Measurements from ENCODE around the gene SIGLEC1. TPM values are rescaled to one million over a fixed set of nuclear protein-coding genes. Genes with fewer than 3 reads are reported as not detected.

SIGLEC1 gene
- polyA plus RNA-seq, 1 donor from 2014 or later: not detected

Other genes starting within 250 kb of the SIGLEC1 start
- gene ATRN, start 241.6 kb downstream of the SIGLEC1 start, polyA plus RNA-seq: 7.7 TPM
- gene GFRA4, start 49.2 kb downstream of the SIGLEC1 start, polyA plus RNA-seq: not detected
- gene ADAM33, start 30.6 kb downstream of the SIGLEC1 start, polyA plus RNA-seq: not detected
- gene HSPA12B, start 20.1 kb upstream of the SIGLEC1 start, polyA plus RNA-seq: not detected
- 30.0 TPM for gene ADISSP, start 55.2 kb upstream of the SIGLEC1 start, polyA plus RNA-seq
- not detected for gene SPEF1, start 68.8 kb upstream of the SIGLEC1 start, polyA plus RNA-seq
- 1.1 TPM for gene CENPB, start 74.1 kb upstream of the SIGLEC1 start, polyA plus RNA-seq
- gene CDC25B, start 83.7 kb upstream of the SIGLEC1 start, polyA plus RNA-seq: 20.0 TPM
- gene AP5S1, start 107.9 kb upstream of the SIGLEC1 start, polyA plus RNA-seq: 12.8 TPM
- gene MAVS, start 134.2 kb upstream of the SIGLEC1 start, polyA plus RNA-seq: 7.3 TPM
- 55.9 TPM for gene PANK2, start 176.8 kb upstream of the SIGLEC1 start, polyA plus RNA-seq

Measured in IgD-negative memory B cell (primary cell).